ENCODE data around the gene GTSE1. TPM values are rescaled to one million over a fixed set of nuclear protein-coding genes. Genes with fewer than 3 reads are reported as not detected.
A peak's percentile ranks its signal among the peaks of the same experiment; 100 is the strongest.

The GTSE1 gene
- polyA plus RNA-seq, 3 donors: 0.04 TPM; not detected in 2

- peaks cover 87 to 100% of the 10 kb centered on the region in 2 donors for H3K36me3 Mint-ChIP-seq
- H3K27me3 Mint-ChIP-seq (ENCODE audit: low read depth in 3 of 3): peaks cover 0 to 2% (median 0%) of the 10 kb centered on the region in 3 donors
- peaks cover 70 to 95% of the 10 kb centered on the region in 2 donors for H3K36me3 ChIP-seq (replicated peaks in 1 of 2; ENCODE audit: control insufficient read depth in 1 of 2, insufficient read depth in 2 of 2, low read length in 2 of 2)
- H3K4me2 ChIP-seq (replicated peaks; ENCODE audit: extremely low read depth, low read length, poor library complexity, severe bottlenecking): no peak overlapping the region
- H3K27me3 ChIP-seq (ENCODE audit: control insufficient read depth in 2 of 2, insufficient read depth in 2 of 2, low read length in 2 of 2): no peaks in the 10 kb centered on the region
- H4K20me1 ChIP-seq (ENCODE audit: insufficient read depth, low read length): no peaks in the 10 kb centered on the region
- H3K9me3 ChIP-seq (replicated peaks in 1 of 2; ENCODE audit: control insufficient read depth in 1 of 2, insufficient read depth in 1 of 2, low read length in 2 of 2): no peaks in the 10 kb centered on the region
- peak overlapping the region in 2 of 7 donors; percentile 61 to 62 for H3K27ac Mint-ChIP-seq
- no peak overlapping the region for H3K4me3 ChIP-seq (replicated peaks in 1 of 3; ENCODE audit: low read depth in 2 of 3, low read length in 3 of 3)
- TF ChIP-seq CTCF (IDR thresholded peaks at IDR 0.05): no peak
- H3K4me3 Mint-ChIP-seq: no peak overlapping the region
- no peak overlapping the region for H2AFZ ChIP-seq (ENCODE audit: insufficient read depth, low read depth, low read length, poor library complexity, severe bottlenecking)
- no peak overlapping the region for H3K9ac ChIP-seq (ENCODE audit: insufficient read depth, low read length, poor library complexity, severe bottlenecking)
- DNase-seq: no peak
- H3K4me1 ChIP-seq (ENCODE audit: control insufficient read depth in 1 of 2, insufficient read depth in 2 of 2, low read length in 2 of 2): no peaks in the 10 kb centered on the region
- H3K9me3 Mint-ChIP-seq: no peaks in the 10 kb centered on the region
- no peaks in the 10 kb centered on the region for H3K4me1 Mint-ChIP-seq
- H3K79me2 ChIP-seq (ENCODE audit: insufficient read depth, low read length): peaks cover 41% of the 10 kb centered on the region
- no peak overlapping the region for H3K27ac ChIP-seq (ENCODE audit: low read depth in 1 of 2, low read length in 2 of 2)
- WGBS (ENCODE audit: insufficient coverage): 96% methylated on average over 14 of the region's 14 CpGs
- intact Hi-C loops (cut with micrococcal nuclease): no loop called here
Measured at GRCh38 chr22:46320166-46320710, 23.6 kb downstream of the GTSE1 start.

GRCh38 chr22:46320716-46321386 is 24.2 kb downstream of the GTSE1 start:
- Mint-ChIP-seq H3K4me3 (no peak overlapping the region), H3K4me1 (no peaks in the 10 kb centered on the region), H3K9me3 (no peaks in the 10 kb centered on the region), H3K36me3 (peaks cover 86 to 100% of the 10 kb centered on the region in 2 donors), H3K27ac (peak overlapping the region in 3 of 7 donors; percentile 40 to 61 (median 61)), H3K27me3 (ENCODE audit: low read depth in 3 of 3) (peaks cover 0 to 2% (median 0%) of the 10 kb centered on the region in 3 donors)
- Histone ChIP-seq H4K20me1 (ENCODE audit: insufficient read depth, low read length) (no peaks in the 10 kb centered on the region), H3K79me2 (ENCODE audit: insufficient read depth, low read length) (peaks cover 41% of the 10 kb centered on the region), H3K27me3 (ENCODE audit: control insufficient read depth in 2 of 2, insufficient read depth in 2 of 2, low read length in 2 of 2) (no peaks in the 10 kb centered on the region), H2AFZ (ENCODE audit: insufficient read depth, low read depth, low read length, poor library complexity, severe bottlenecking) (no peak overlapping the region), H3K4me1 (ENCODE audit: control insufficient read depth in 1 of 2, insufficient read depth in 2 of 2, low read length in 2 of 2) (no peaks in the 10 kb centered on the region), H3K9me3 (replicated peaks in 1 of 2; ENCODE audit: control insufficient read depth in 1 of 2, insufficient read depth in 1 of 2, low read length in 2 of 2) (no peaks in the 10 kb centered on the region), H3K4me2 (replicated peaks; ENCODE audit: extremely low read depth, low read length, poor library complexity, severe bottlenecking) (no peak overlapping the region), H3K4me3 (replicated peaks in 1 of 3; ENCODE audit: low read depth in 2 of 3, low read length in 3 of 3) (no peak overlapping the region), H3K36me3 (replicated peaks in 1 of 2; ENCODE audit: control insufficient read depth in 1 of 2, insufficient read depth in 2 of 2, low read length in 2 of 2) (peaks cover 69 to 95% of the 10 kb centered on the region in 2 donors), H3K27ac (ENCODE audit: low read depth in 1 of 2, low read length in 2 of 2) (no peak overlapping the region), H3K9ac (ENCODE audit: insufficient read depth, low read length, poor library complexity, severe bottlenecking) (no peak overlapping the region)
- TF ChIP-seq CTCF (IDR thresholded peaks at IDR 0.05): no peak
- WGBS (ENCODE audit: insufficient coverage): 95% methylated on average over 17 of the region's 20 CpGs
- intact Hi-C loops (cut with micrococcal nuclease): no loop called here
- DNase-seq: no peak
